ENCODE results near the gene SH3GL3. TPM values are rescaled to one million over a fixed set of nuclear protein-coding genes. Genes with fewer than 3 reads are reported as not detected.

The SH3GL3 gene
- total RNA-seq, 1 donor from 2014 or later = 186 TPM

DNA sequence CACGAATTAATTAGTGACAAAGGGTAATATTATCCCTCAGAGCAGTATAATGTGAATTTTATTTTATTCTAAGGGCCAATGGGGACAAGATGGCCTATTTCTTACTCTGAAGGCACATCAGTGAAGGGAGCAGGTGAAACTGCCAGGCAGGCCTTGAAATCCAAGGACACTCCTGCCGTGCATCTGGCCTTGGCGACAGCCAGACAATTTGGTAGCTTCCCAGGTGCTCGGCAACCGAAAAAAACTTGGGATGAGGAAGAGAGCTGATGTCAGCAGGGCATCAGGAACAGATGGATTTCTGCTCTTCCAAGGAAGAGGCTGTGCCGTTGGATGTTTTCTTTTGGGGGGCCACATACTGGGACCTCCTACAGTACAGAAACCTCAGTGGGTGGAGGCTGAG, 123.6 kb downstream of the SH3GL3 start:
- no peak for DNase-seq

DNA sequence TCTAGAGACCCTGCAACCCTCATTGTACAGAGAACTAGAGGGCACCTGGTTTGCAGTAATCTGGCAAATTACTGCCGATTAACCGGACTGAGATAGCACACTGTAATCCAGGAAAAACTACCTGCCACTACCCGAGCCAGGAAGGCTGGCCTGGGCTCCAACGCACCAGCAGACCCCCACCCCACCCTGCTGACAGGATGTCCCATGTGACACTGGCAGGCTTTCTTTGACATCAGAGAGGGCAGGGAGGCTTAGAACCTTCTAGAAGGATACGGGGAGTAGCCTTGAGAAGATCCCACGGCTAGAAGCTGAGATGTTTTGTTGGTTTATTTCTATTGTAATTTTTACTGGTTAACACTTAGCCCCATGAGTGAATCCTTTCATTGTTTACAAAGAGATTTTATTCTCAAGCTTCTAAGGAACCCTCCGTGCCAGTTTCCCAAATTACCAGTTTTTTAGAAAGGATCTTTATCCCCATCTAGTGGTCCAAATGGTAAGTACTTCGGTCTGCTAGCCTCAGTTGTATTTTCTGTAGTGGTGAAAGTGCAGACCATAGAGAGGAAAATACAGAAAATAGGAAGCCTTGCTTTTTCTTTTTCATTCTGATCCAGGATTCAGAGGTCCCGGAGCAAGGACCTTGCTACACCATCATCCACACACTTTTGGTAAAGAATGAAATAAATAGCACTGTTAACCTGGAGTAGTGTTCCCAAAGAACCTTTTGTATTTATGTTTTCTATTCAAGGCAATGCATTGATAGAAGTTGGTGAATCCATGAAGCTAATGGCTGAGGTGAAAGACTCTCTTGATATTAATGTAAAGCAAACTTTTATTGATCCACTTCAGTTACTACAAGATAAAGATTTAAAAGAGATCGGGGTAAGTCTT, 124.9 kb downstream of the SH3GL3 start:
- no peak for DNase-seq

DNA sequence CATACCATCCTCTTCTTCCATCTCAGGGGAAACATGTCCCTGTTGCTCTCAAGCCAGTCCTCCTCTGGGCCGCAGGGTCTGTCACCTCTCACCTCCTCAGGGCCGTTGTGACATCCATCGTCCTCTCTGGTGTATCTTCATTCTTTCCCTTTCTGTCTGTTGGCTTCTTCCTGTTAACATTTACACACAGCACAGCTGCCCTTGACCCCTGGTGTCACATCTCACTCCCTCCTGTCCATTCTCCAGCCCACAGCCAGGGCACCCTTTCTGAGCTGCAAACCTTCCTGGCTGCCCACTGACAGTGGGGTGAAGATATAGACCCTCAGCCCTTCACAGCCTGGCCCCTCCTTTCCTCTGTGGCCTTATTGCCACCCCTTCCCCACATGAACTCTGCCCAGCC, 127.2 kb downstream of the SH3GL3 start:
- no peak for DNase-seq

DNA sequence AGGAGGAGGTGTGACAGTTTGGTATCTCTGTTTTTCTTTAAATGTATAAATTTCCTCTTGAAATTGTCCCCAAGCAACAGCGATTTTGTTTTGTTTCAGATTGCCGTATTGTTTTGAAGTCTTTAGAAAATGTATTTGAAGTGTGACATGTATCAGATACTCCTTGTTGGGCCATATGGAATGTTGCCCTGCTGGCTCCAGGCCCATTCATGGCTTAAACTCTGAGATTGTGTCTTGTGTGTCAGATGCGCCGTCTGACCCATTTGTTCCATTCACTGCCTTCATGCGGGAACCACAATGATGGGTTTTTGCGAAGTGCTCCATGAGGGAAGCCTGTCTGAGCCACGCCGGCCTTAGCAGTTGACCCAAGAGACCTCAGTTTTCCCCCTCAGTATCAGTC, 131.6 kb downstream of the SH3GL3 start:
- no peak for DNase-seq

DNA sequence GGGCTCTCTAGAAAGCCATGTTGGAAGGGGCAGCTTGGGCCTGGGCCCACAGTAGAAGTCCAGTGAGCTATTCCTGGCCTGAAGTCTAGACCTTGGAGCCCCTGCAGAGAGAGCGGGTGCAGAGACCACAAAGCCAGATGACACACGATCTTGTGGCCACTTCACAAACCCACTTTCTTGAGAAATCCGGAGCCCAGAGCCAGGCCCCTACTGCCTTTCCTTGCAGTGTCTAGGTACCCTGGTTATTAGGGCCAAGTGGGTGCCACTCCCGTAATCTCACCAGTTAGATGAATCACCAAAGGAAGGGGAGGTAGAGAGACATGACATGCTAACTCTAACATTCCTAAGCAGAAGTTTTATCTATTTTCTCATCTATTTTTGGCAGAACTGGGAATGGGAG, 134.2 kb downstream of the SH3GL3 start:
- no peak for DNase-seq

DNA sequence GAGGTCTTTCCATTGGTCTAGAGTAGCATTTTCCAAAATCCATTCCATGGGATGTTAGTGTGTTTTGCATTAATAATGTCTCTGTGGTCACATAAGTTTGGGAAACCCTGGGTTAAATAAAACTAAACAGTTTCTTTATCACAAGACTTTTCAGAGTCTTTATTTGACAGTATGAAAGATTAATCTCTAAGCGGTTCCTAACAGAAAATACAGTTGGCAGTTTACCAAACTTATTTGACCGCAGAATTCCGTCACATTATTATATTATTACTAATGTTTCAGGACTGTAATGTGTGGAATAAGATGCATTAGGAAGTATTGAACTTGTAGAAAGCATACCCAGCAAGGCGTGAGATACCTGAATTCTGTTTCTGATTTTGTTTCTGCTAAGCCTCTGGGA, 135.2 kb downstream of the SH3GL3 start:
- no peak for DNase-seq

DNA sequence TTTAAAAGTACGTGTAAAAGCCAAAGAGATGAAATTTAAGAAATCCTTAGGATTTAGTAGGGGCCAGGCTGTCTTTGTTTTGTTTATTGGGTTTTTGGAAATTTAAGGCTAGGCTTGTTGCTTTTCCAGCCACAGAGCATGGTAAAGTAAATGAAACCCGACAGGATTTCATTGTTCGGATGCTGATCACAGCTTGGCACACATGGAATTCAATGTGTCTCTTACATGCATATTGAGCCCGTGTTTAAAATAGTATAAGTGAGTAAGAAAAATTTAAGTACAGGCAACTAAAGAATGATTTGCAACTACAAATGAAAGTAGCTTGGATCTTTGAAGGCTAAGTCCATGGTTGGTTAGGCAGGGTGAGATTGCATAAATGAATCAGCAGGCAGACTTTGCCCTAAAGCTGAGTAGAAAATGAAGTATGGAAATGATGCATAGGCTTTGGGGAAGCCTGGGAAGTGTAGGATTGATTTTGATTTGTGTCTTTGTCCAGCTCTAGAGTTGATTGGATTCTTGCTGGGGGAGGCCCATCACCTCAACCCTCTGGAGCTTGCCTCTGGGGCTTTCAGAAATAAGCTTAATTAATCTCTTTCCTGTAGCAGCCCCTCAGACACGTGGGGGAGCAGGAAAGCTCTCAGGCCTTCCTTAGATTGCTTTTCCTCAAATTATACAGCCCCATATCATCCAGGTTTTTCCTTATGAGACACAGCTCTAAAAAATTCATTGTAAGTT, 138.6 kb downstream of the SH3GL3 start:
- no peak for DNase-seq

DNA sequence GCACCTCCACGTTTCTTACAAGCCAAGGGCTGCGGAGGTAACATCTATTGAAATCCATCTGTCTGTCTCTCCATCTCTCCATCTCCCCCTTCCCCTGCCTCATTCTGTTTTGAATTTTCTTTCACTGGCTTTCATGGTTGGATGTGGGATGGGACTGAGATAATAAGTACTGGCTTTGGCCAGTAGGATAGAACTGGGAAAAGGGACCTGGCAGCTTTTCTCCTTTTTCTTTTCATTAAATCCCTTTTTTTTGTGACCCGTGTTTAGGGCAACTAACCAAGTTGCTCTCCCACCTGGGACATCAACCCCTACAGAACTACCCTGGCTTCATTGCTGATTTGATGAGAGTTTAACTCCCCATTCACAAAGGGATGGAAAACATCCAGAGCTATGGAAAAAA, 139.9 kb downstream of the SH3GL3 start:
- DNase-seq = no peak

DNA sequence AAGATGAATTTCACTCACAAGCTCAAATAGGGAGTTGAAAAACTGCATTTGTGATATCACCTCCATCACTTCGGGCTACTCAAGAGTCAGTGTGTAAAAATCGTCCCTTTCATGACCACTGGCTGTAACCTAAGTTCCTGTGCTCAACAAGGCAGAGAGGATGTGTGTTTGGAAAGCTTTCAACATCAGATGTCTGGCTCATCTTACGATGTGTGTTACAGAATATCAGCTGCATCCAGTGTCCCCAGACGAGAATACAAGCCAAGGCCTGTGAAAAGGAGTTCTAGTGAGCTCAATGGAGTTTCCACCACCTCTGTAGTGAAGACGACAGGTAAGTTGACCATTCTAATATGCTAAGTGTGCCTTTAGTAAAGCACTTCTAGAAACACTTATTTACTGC, 141.3 kb downstream of the SH3GL3 start:
- DNase-seq = no peak

DNA sequence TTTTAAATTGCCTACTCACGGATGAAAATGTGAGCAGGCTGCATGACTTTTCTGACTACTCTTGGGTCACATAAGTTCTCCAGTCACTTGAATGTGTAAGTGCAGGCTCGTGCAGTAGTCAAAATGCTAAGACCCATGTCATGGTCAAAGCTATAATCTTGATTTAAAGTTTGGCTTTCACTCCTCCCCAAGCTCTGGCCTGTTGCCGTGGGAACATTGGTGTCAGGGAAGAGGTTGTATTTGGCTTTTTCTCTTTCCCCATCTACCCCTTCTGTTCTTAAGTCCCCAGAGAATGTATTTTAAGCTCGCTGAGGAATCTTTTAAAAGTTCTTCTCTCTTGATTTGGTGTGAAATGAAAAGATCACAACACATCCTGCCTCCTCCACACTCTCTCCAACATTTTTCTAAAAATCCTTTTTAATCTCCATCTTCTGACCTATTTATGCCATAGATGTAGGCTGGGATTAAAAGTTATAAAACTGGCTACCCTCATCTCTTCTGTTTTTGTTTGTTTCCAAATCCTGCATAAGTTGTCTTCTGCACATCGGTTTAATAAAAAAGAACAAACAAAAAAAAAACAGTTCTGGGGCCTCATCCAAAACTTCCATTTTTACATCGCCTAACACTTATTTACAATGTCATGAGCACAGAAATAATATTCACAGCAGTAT, 145.4 kb downstream of the SH3GL3 start:
- no peak for DNase-seq

DNA sequence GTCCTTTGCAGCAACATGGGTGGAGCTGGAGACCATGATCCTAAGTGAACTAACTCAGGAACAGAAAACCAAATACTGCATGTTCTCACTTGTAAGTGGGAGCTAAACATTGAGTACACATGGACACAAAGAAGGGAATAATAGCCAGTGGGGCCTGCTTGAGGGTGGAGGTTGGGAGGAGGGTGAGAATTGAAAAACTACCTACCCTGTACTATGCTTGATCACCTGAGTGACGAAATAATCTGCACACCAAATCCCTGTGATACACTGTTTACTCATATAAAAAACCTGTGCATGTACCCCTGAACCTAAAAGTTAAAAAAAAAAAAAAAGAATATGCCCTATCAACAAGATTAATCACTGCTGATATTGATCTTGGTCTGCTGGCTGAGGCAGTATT, 148.1 kb downstream of the SH3GL3 start:
- DNase-seq = no peak

DNA sequence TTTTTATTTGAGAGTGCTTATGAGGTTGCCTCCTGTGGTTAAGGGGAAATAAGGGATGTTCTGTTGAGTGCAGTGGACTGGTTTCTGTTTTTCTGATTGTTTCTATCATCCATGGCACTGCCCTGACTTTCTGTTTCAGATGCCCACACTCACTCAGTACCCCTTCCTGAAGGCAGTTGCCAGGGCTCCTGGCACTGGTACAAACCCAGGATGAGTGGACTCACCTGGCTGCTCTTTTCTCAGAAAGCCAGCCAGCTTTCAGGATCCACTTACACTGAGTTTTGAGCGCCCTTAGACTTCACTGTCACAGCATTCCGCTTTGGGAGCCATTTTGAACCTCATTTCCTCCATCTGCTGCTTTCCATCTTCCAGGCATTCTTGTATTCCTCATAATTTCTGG, 150.9 kb downstream of the SH3GL3 start:
- DNase-seq = no peak

DNA sequence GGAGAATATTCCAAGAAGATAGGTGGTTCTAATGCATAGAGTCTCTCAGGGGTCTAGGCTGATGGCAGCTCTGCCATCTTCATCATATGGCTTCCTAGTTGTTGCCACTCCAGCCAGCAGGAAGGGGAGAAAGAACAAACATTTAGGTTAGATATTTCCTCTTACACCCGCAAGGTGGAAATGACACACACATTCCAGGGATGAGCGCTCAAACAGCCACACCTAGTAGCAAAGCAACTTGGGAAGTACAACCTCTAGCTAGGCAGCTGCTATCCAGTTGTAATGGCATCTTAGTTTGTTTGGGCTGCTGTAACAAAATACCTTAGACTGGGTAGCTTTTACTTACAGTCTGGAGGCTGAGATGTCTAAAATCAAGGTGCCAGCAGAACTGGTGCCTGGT, 154.9 kb downstream of the SH3GL3 start:
- DNase-seq = no peak

DNA sequence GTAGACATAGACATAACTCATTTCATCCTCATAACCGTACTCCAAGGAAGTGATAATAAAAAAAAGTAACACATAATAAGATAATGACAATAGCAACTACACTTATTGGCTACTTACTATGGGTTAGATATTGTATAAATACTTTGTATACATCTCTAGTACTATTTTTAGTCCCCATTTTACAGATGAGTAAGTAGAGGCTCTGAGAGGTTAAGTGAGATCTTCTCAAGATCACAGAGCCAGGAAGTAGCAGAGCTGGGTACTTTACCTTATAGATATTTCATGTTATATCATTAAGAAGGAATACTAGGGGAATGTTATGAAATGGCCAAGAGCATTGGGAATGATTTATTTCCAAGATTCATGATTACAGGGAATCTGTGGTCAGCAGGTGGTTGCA, 157.4 kb downstream of the SH3GL3 start:
- no peak for DNase-seq

DNA sequence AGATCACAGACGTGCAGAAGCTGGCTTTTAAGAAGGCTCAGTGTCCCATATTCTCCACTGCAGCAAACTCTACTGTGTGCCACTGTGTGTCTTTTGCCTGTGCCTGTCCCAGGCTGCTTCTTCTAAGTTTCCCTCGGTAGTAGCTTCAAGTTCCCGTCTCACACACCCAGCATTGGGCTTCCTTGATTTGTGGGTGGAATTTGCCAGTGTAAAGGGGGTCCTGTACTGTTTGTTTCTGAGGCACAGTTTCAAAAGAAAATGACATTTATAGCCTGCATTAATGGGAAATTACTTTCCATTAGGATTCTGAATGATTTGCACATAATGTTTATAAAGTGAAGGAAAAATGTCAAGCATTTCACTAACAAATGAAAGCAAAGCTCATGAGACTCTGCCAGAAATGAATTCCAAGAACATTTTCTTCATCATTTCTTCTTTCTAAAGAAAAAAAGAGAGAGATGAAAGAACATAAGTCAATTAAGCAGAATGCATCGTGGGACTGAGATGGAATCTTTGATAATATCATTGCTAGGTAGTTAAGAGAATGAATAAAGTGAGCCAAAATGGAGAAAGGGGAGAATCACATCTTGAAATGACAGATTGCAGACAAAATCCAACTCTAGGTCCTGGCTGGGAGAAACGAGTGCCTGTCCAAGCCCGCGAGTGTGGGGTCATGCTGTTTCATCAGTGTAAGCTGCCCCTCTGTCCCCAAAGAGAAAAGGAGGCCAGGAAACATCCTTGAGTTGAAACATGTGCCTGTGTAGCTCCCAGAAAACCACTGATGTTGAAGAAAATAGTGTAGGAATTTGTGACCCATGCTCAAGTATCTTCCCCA, 158.2 kb downstream of the SH3GL3 start:
- no peak for DNase-seq

DNA sequence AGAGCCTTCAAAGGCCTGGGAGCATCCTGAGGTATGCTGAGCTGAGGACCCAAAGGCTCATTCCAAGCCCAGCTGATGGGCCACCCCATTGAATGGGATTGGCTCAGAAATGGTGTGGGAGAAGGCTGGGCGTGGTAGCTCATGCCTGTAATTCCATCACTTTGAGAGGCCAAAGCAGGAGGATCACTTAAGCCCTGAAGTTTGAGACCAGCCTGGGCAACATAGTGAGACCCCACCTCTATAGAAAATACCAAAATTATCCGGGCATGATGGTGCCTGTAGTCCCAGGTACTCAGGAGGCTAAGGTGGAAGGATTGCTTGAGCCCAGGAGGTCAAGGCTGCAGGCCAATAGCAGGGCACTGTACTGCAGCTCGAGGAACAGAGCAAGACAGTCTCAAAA, 163.0 kb downstream of the SH3GL3 start:
- no peak for DNase-seq

DNA sequence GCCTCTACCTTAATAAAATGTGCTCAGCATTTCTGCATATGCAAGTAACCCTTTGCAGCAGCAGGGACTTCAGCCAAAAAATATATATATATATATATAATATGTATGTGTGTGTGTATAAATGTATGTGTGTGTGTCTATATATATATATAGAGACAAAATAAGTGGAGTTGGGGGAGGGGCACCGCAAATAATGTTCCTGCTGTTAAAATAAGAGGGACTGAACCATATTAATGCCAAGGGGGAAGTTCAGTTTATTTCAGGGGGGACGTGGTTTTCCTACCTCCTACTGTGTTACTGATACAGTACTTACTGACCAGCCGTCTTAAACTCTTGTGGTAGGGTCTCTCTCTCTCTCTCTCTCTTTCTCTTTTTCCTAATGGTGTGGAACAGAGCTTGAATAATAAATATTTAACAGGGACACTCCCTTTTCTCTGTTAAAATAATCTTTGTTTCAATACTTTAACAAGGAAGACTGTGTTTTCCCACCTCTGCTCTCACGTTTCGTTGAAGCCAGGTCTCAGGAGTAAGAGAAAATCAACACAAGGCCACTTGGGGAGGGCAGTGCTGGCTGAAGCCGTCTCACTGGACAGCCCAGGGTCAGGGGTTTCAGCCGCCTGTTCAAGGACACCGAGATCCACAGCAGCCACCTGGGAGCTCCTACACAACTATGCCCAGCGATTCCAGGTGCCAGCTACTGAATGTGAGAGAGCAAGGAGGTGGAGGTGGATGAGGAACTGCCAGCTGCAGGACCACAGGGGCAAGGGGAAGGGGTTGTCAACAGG, 164.0 kb downstream of the SH3GL3 start:
- no peak for DNase-seq

DNA sequence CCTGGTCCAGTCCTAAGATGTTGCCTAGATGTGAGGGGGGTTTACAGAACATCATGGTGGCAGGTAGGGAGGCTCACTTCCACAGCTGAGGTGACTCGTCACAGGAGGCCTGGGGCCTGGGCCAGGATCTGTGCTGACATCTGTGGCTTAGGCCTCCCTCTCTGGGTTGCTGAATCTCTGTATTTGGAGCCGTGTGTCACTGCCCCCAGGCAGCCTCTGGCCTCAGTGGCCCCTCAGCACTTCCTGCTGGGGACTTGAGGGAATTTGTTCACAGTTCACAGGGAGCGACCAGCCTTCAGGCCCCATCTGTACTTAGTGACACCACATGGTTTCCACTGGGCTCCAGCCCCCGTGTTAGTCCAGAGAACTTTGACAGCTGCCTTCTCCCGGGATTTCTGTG, 165.1 kb downstream of the SH3GL3 start:
- DNase-seq = no peak

DNA sequence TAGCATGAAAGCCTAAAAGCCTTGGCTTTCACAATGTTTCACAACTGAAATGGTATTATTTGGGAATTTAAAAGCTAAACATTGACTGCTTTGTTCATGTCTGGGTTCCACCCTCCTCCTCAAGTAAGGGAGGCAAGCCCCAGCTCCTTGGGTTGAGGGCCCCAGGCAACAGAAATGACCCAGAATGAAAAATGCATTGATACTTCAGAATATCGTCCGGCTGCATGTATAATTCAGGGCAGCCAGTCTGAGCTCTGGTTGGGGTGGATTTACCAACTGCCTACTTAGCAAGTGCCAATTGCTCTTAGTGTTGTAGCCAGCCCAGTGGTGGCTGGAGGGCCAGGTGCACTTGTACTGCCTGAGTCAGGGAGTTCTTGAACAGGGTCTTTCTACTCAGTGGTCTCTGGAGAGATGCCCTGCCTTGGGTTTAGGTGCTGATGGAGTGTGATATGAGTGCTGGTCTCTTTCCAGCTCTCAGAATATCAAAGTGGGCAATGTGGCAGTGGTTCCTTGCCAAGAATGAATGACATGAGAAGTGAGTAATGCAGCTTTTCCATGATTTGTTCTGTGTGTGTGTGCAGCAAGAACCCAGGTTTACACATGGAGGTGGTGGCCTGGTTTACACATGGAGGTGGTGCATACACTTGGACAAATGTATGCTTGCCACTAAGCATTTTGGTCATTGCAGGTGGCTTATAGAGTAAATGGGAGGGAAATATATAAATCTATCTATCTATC, 165.9 kb downstream of the SH3GL3 start:
- no peak for DNase-seq

DNA sequence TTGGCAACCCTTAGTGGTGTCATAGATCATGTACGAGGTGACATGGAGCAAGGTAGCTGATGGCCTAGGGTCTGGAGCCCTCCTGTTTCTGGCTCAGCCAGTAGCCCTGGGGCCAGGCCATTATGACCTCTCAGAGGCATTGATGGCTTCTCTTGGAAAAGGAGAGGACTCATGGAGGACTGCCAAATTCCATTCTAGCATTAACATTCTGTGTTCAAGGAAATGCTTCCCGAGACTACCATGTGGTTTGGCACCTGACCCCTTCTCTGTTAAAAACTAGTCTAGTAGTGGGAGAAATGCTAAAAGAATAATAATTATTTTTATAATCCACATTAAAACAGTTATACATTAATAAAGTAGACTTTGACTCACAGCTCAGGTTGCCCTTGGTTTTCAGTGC, 166.6 kb downstream of the SH3GL3 start:
- no peak for DNase-seq

DNA sequence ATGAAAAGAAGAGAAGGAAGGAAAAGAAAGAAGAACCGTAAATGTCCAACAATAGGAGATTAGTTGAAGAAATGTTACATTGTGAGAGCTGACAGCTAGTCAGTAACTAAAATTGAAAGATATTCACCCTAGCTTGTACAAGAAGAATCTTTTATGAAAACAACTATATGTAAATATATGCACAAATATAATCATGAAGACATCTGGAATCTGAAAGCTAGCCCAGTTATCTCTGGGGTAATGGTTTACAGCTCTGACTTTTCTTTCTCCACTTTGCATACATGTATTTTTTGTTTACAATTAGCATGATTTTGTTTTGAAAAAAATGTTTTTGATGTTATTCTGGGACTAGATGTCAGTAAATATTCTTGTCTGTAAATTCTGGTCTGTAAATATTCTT, 169.7 kb downstream of the SH3GL3 start:
- DNase-seq = no peak
